Activated CD4-positive, alpha-beta T cell treated with anti-CD3 and anti-CD28 coated beads for 1 hour (primary cell): ENCODE results near the gene TBC1D22B.

Source experiments
- DNase-seq: peaks from one replicate; pipeline ENCODE4 v3.0.0-alpha.2; 2020

TBC1D22B gene

DNA sequence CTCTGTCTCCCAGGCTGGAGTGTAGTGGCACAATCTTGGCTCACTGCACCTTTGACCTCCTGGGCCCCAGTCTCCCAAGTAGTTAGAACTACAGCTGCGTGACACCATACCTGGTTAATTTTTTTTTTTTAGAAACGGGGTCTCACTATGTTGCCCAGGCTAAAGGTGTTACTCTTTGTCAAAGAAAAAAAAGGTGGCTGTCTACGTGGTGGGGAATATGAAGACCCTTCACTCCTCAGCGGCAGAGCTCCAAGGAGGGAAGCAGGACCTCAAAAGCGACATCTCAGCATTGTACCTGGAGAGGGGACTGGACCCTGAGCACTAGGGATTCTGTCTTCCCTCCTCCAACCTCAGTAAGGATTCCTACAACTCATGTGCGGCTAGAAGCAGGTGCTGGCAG, 16.4 kb upstream of the TBC1D22B start:
- DNase-seq = no peak

- no peak for DNase-seq
These were observed 15.7 kb upstream of the TBC1D22B start for GRCh38 chr6:37241775-37242428.

DNA sequence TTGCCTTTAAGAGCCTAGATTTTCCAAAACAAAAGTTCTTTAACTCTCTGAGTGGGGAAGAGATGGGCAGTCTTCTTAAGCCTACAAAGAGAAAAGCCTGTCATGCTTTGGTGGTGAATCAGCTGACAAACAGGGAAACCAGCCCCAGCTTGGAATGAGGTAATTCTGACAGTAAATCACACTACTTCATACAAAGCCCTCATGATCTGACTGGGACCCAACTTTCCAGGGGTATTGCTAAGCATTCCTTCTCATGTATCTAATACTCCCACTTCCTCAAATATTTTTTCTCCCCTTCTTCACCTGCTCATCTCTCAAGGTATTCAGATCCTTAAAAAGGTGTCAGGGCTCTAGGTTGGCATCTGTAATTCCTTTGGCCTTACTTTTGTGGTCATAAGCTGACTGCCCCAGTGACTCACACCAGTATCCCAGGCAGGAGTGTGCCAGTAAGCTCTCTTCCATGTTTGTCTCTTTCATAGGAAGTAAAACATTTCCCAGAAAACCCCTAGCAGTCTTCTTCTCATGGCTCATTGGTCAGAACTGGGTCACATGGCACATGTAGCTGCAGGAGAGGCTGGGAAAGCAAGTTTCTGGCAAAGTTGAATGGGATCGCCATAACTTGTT, 15.0 kb upstream of the TBC1D22B start:
- DNase-seq = no peak

GRCh38 chr6:37243131-37243815, 14.3 kb upstream of the TBC1D22B start:
- no peak for DNase-seq

DNA sequence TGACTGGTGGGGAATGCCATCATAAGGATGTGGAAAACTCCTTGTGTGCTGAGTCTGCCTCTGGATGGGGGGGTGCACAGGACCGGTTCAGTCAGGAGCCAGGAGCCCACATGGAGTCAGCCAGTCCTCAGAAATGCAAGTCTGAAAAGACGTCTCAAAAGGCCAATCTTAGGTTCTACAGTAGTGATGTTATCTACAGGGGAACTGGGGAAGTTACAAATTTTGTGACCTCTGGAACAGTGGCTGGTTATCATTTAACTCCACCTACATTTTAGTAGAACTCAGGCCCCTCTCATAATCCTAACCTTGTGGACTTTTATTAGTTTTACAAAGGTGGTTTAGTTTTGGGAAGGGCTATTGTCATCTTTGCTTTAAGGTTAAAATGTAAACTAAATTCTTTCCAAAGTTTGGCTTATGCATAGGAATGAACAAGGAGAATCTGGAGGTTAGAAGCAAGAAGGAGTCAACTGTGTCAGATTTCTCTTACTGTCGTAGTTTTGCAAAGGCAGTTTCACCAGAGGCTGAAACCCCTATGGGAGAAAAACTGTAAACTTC, 13.7 kb upstream of the TBC1D22B start:
- DNase-seq = no peak

- no peak for DNase-seq
These were observed 12.9 kb upstream of the TBC1D22B start for GRCh38 chr6:37244430-37245310.

- no peak for DNase-seq
These were observed 6.3 kb upstream of the TBC1D22B start for GRCh38 chr6:37251211-37251780.

GRCh38 chr6:37253486-37254007, 4.0 kb upstream of the TBC1D22B start:
- DNase-seq = no peak

DNA sequence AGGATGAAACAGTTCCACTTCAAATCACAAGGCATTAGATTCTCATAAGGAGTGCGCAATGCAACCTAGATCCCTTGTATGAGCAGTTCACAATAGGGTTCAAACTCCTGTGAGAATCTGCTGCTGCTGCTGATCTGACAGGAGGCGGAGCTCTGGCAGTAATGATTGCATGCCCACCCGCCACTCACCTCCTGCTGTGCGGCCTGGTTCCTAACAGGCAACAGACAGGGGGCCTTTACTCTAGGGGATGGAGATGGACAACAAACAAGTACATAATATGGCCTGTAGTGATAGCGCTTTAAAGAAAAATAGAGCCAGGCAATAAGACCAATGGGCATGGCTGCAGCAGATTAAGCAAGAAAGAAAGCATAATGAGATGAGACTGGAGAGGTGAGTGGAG, 2.7 kb upstream of the TBC1D22B start:
- DNase-seq = no peak

- no peak for DNase-seq
These were observed 766 bp upstream of the TBC1D22B start for GRCh38 chr6:37256692-37257319.

DNA sequence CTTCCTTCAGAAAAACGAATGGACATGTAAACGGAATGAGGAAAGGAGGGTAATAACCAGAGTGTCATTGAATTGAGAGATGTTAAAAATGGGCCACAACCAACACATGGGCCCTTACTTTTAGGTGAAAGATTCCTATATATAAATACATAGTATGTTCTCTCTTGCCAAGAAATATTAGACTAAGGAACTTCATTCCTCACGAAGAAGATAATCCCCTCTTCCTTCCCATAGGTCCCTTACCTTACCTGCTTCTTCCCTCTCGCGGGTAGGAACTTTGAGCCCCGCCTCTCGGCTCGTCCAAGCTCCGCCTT, 295 bp upstream of the TBC1D22B start:
- no peak for DNase-seq

DNA sequence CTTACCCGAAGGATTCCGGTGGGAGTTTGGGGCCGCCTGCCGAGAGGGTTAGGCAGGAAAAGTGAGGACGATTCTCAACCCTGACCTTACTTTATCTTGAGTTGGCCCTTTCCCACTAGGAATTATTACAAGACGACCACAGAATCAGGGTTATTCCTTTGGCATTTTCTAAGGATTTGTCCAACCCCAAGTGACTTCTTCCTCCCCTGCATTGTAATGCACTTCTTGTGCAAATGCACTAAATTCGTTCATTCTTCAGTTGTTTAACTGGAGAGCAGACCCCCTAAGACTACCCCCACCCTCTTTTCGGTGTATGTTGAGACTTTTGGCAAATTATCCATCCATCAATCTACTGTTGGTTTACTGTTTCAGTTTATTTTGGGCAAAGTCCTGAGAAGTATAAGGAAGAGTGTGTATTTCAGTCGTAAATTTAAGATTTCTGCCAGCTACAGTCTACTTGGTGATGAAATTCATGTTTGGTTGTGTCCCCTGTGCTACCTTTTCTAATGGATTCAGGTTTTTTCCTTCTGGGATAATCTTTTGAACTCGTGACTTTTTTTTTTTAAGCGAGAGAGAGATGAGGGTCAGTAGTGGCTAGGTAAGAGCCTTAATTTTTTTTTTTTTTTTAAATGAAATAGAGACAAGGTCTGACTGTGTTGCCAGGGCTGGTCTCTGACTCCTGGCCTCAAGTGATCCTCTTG, 983 bp downstream of the TBC1D22B start:
- no peak for DNase-seq

DNA sequence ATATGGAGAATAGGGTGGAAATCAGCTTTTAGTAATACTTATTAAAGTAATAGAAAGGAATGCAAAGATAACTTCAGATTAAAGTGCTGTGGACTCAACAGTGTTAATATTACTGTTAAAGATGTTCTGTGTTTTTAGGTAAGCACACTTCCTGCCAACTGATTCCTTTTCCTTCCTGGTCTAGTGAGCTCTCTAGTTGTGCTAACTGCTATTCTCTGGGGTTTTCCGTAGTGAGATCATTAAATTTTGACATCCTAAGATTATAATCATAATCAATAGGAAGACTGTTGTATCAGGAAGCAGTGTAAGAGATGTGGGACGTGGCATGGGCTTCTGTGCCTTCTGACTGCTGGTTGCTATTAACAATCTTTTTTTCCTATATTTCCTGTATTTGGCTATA, 1.6 kb downstream of the TBC1D22B start:
- no peak for DNase-seq

DNA sequence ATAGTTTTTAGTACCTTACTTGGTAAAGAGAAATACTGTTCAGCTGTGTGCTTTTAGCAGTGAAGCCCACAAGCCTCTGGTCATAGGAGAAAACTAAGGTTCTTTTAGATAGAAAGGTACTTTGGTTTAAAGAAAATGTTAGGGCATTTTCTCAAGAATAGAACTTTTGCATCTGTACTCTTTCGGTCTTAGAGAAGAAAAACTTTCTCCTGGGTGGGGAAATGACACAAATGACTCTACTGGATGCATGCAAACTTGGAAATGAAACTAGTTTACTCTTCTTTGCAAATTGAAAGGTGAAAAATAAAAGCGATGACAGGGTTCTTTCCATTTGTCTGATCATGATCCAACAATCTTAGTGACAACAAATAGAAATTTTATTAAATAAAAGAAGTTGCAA, 2.5 kb downstream of the TBC1D22B start:
- no peak for DNase-seq

- no peak for DNase-seq
These were observed 2.9 kb downstream of the TBC1D22B start for GRCh38 chr6:37260444-37260843.

DNA sequence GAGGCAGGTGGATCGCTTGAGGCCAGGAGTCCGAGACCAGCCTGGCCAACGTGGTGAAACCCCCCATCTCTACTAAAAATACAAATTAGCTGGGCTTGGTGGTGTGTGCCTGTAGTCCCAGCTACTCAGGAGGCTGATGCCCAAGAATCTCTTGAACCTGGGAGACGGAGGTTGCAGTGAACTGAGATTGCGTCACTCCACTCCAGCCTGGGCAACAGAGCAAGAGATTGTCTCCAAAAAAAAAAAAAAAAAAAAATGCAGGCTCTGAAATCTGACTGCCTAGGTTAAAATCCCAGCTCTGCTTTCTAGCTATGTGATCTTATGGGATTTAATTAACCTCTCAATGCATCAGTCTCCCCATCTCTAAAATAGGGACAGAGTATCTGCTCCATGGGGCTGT, 3.6 kb downstream of the TBC1D22B start:
- DNase-seq = no peak

DNA sequence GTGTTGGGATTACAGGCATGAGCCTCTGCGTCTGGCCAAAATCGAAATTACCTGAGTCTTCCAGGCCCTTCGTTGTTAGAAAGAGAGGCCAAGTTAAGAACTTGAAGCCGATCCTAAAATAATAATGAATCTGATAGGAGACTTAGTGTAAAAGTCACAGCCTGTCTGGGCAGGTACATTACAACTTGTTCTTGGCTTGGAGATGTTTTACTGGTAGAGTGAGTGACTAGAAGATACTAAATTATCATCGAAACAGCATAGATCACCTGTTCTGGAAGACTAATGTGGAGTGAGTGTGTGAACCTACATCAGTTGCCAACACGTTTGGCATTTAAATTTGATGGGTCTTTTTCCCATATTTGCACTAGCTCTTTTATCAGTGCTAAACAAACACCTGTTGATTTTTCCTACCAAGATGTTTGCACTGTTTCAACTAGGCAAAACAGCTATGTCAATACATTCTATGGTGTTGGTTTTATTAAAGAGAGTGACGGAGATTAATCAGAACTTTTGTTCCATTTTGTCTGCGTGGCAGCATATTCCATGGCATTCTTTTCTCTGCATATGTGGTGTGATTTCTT, 5.0 kb downstream of the TBC1D22B start:
- DNase-seq = no peak

GRCh38 chr6:37265001-37265400, 7.4 kb downstream of the TBC1D22B start:
- DNase-seq = no peak

DNA sequence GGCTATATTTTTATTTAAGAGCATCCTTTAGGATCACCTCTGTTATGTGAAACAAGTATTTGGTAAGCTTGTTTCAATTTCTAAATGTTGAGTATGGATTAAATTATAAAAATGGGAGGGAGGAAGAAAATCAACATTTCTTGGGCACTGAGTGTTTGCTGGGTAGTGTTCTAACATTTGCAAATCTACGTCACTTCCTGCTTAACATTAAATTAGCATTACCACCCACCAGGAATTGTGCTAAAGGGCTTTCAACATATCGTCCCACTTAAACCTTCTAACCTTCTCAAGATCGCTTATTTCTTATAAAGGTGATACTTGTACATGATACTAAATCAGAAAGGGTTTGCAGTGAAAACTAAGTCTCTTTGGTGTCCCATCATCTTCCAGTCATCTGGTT, 8.3 kb downstream of the TBC1D22B start:
- no peak for DNase-seq

DNA sequence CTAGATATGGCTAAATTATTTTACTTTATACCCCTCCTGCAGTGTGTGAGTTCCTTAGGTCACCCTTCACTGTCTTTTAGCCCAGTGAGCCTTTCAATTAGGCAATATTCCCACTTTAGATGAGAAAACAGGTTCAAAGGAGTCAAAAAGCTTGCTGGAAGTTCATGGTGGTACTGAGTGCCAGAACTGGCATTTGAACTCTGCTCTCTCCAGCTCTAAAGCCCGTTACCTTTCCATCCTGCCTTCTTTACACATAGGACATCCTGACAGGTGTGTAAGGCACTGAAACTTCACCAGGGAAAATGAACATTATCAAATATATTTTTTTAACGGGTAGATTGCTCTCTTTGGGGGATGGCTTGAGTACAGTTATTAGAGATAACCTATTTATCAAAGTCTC, 11.5 kb downstream of the TBC1D22B start:
- no peak for DNase-seq
